Peyer's patch (tissue), 4 donors: ENCODE results near the gene NECAB3.
"Not testable (repeated sequence)": the region's sequence is repeated elsewhere in the genome, so short reads cannot be mapped to it uniquely, and the experiment has no call there.

Experiments used
- CTCF ChIP-seq, 6 experiments: fragments of 450-650 bp in 4 of 6; fragments of 200-600 bp in 2 of 6; sonication (generic) in 1 of 6; IDR thresholded peaks; one replicate each; pipeline ENCODE4 v1.5.1; 2017 to 2019; ENCODE audit warnings: antibody characterized with exemption in 6 of 6, mild to moderate bottlenecking in 3 of 6, moderate library complexity in 1 of 6
- POLR2A ChIP-seq, 2 donors: fragments of 450-650 bp; IDR thresholded peaks; one replicate each; pipeline ENCODE4 v1.5.1; 2017; ENCODE audit warnings: antibody characterized with exemption in 2 of 2, mild to moderate bottlenecking in 2 of 2, moderate library complexity in 2 of 2

GRCh38 chr20:33631910-33632309, 42.3 kb downstream of the NECAB3 start:
- not testable (repeated sequence) for TF ChIP-seq CTCF, POLR2A (IDR thresholded peaks at IDR 0.05)
